H1 (cell line): ENCODE data around the gene MYMX. TPM values are rescaled to one million over a fixed set of nuclear protein-coding genes. Genes with fewer than 3 reads are reported as not detected.

Experiments
- CTCF ChIA-PET: fragments of 300-600 bp; sonication (Branson Sonifier 250); formaldehyde crosslinking; loops from one replicate; lab custom pipeline; 2021; ENCODE audit not compliant: partially characterized antibody; lab: Charles Lee
- POLR2A ChIA-PET: fragments of 300-600 bp; sonication (Branson Sonifier 250); formaldehyde crosslinking; loops from one replicate; lab custom pipeline; 2021; ENCODE audit warnings: inconsistent platforms; ENCODE audit not compliant: partially characterized antibody; lab: Charles Lee
- DNase-seq, 2 experiments: peaks; one replicate each; pipeline versions ENCODE4 v3.0.0 to v3.0.0-alpha.2; 2010 to 2022; ENCODE audit warnings: low spot score in 2 of 2, low read depth in 1 of 2, mixed read lengths in 1 of 2
- FAIRE-seq: peaks from 2 replicates; lab custom pipeline; 2011; peaks lifted over from hg19 to GRCh38; lab: Jason Lieb, UNC
- H2AFZ ChIP-seq: 2 replicates; pipeline ENCODE4 v1.8.1; 2012; ENCODE audit warnings: low read length, inconsistent platforms
- H2AK5ac ChIP-seq: 2 replicates; pipeline ENCODE4 v1.6.1; 2013; ENCODE audit warnings: low read depth, low read length
- H2BK120ac ChIP-seq: replicated peaks from 2 replicates; pipeline ENCODE3; 2013; ENCODE audit warnings: low read depth, low read length, inconsistent platforms
- H2BK12ac ChIP-seq: 2 replicates; pipeline ENCODE4 v1.6.1; 2013; ENCODE audit warnings: low read depth, low read length
- H2BK15ac ChIP-seq: 2 replicates; pipeline ENCODE4 v1.6.1; 2013; ENCODE audit warnings: low read length
- H2BK20ac ChIP-seq: 2 replicates; pipeline ENCODE4 v1.6.1; 2013; ENCODE audit warnings: low read length
- H2BK5ac ChIP-seq: 2 replicates; pipeline ENCODE4 v1.6.1; 2013; ENCODE audit warnings: low read depth, low read length
- H3K14ac ChIP-seq: 2 replicates; pipeline ENCODE4 v1.6.1; 2013; ENCODE audit warnings: inconsistent platforms; ENCODE audit not compliant: insufficient read length
- H3K18ac ChIP-seq: 2 replicates; pipeline ENCODE4 v1.6.1; 2013; ENCODE audit warnings: low read length; ENCODE audit errors: extremely low read depth
- H3K23ac ChIP-seq: 2 replicates; pipeline ENCODE4 v1.6.1; 2013; ENCODE audit warnings: inconsistent platforms; ENCODE audit not compliant: insufficient read length
- H3K23me2 ChIP-seq: 2 replicates; pipeline ENCODE4 v1.6.1; 2013; ENCODE audit warnings: low read depth, low read length
- H3K27ac ChIP-seq: 2 replicates; pipeline ENCODE4 v1.6.1; 2011; ENCODE audit warnings: low read depth, low read length, inconsistent platforms
- H3K27me3 ChIP-seq, 4 experiments: replicated peaks in 1 of 4; 1 replicate in 1 of 4; 2 replicates in 3 of 4; pipeline versions ENCODE4 v1.6.1 to v1.8.1; 2011 to 2013; ENCODE audit warnings: low read length in 3 of 4, mild to moderate bottlenecking in 3 of 4, inconsistent platforms in 2 of 4, mixed read lengths in 2 of 4, moderate library complexity in 1 of 4; ENCODE audit not compliant: control insufficient read depth in 3 of 4, insufficient read depth in 3 of 4; ENCODE audit errors: extremely low read depth in 1 of 4
- H3K36me3 ChIP-seq, 4 experiments: 2 replicates each; pipeline versions ENCODE4 v1.6.1 to v1.8.1; 2011 to 2013; ENCODE audit warnings: mild to moderate bottlenecking in 4 of 4, low read length in 3 of 4, moderate library complexity in 2 of 4, control low read depth in 1 of 4, inconsistent platforms in 1 of 4; ENCODE audit not compliant: insufficient read depth in 4 of 4, control insufficient read depth in 2 of 4
- H3K4ac ChIP-seq: replicated peaks from 2 replicates; pipeline ENCODE3; 2013; ENCODE audit warnings: low read length, low read depth, mixed read lengths, inconsistent platforms; ENCODE audit not compliant: insufficient read length
- H3K4me1 ChIP-seq, 4 experiments: replicated peaks in 1 of 4; 1 replicate in 1 of 4; 2 replicates in 3 of 4; pipeline versions ENCODE4 v1.6.1 to v1.8.1; 2011 to 2013; ENCODE audit warnings: low read length in 3 of 4, inconsistent platforms in 2 of 4, mixed read lengths in 1 of 4; ENCODE audit not compliant: insufficient read depth in 4 of 4, control insufficient read depth in 3 of 4
- H3K4me2 ChIP-seq, 2 experiments: 2 replicates each; pipeline versions ENCODE4 v1.6.1 to v1.8.1; 2011 to 2013; ENCODE audit warnings: low read depth in 2 of 2, low read length in 2 of 2, control low read depth in 1 of 2, inconsistent platforms in 1 of 2, mild to moderate bottlenecking in 1 of 2; ENCODE audit not compliant: insufficient read depth in 1 of 2
- H3K4me3 ChIP-seq, 4 experiments: fragments of 200-600, 300-600 bp in 1 of 4; sonication (generic), shearing (Covaris generic), sonication (Bioruptor Twin) in 1 of 4; 2 replicates each; pipeline versions ENCODE4 v1.5.1 to v1.8.1; 2011 to 2016; ENCODE audit warnings: low read length in 4 of 4, low read depth in 3 of 4, control low read depth in 2 of 4, inconsistent platforms in 2 of 4, mild to moderate bottlenecking in 2 of 4, mixed read lengths in 1 of 4, moderate library complexity in 1 of 4; ENCODE audit not compliant: insufficient read depth in 2 of 4; ENCODE audit errors: extremely low read depth in 1 of 4
- H3K56ac ChIP-seq: replicated peaks from 2 replicates; pipeline ENCODE3; 2013; ENCODE audit warnings: low read depth, mild to moderate bottlenecking, mixed read lengths, low read length, inconsistent platforms; ENCODE audit not compliant: insufficient read length
- H3K79me1 ChIP-seq: 2 replicates; pipeline ENCODE4 v1.6.1; 2013; ENCODE audit warnings: low read depth, low read length, control low read depth
- H3K79me2 ChIP-seq, 2 experiments: 2 replicates each; pipeline versions ENCODE4 v1.6.1 to v1.8.1; 2012 to 2013; ENCODE audit warnings: low read length in 2 of 2, mild to moderate bottlenecking in 2 of 2, inconsistent platforms in 1 of 2; ENCODE audit not compliant: insufficient read depth in 2 of 2, control insufficient read depth in 1 of 2
- H3K9ac ChIP-seq, 4 experiments: replicated peaks in 1 of 4; 1 replicate in 1 of 4; 2 replicates in 3 of 4; pipeline versions ENCODE4 v1.6.1 to v1.8.1; 2011 to 2013; ENCODE audit warnings: low read depth in 3 of 4, low read length in 3 of 4, control low read depth in 2 of 4, mild to moderate bottlenecking in 2 of 4, moderate library complexity in 2 of 4, inconsistent platforms in 1 of 4; ENCODE audit errors: extremely low read depth in 1 of 4
- H3K9me3 ChIP-seq, 2 experiments: 2 replicates each; pipeline versions ENCODE4 v1.6.1 to v1.8.1; 2012 to 2013; ENCODE audit warnings: mild to moderate bottlenecking in 2 of 2, moderate library complexity in 2 of 2, control low read depth in 1 of 2, inconsistent platforms in 1 of 2, low read depth in 1 of 2, low read length in 1 of 2, mixed read lengths in 1 of 2; ENCODE audit not compliant: insufficient read depth in 2 of 2
- H4K20me1 ChIP-seq, 2 experiments: replicated peaks in 1 of 2; 2 replicates each; pipeline versions ENCODE3 to v1.8.1; 2011 to 2013; ENCODE audit warnings: inconsistent platforms in 2 of 2, low read length in 2 of 2, mild to moderate bottlenecking in 1 of 2; ENCODE audit not compliant: insufficient read depth in 2 of 2, control insufficient read depth in 1 of 2
- H4K5ac ChIP-seq: 2 replicates; pipeline ENCODE4 v1.6.1; 2013; ENCODE audit warnings: low read length, low read depth, mixed read lengths, inconsistent platforms; ENCODE audit not compliant: insufficient read length
- H4K8ac ChIP-seq: 2 replicates; pipeline ENCODE4 v1.8.0; 2013; ENCODE audit warnings: mild to moderate bottlenecking, moderate library complexity, low read length, inconsistent platforms; ENCODE audit not compliant: insufficient read depth; ENCODE audit errors: extremely low read depth
- H4K91ac ChIP-seq: replicated peaks from 2 replicates; pipeline ENCODE3; 2013; ENCODE audit warnings: low read length, mixed read lengths, inconsistent platforms; ENCODE audit not compliant: insufficient read length
- SIRT6 ChIP-seq: IDR thresholded peaks from one replicate; pipeline ENCODE4 v1.7.1; 2012; ENCODE audit warnings: low read length, inconsistent platforms
- WGBS, 2 experiments: shearing (Covaris generic) in 1 of 2; methylation state at CpG; one replicate each; pipeline versions ENCODE4 v1.1.6 to v1.1.7; 2013 to 2015; ENCODE audit warnings: low lambda C conversion rate in 2 of 2, mixed read lengths in 2 of 2, inconsistent platforms in 1 of 2, low coverage in 1 of 2, missing lambda C conversion rate in 1 of 2; ENCODE audit not compliant: insufficient replicate concordance in 2 of 2, insufficient coverage in 1 of 2, insufficient read length in 1 of 2; ENCODE audit errors: extremely low coverage in 1 of 2, missing lambda C conversion rate in 1 of 2; 5-methylcytosine and 5-hydroxymethylcytosine counted together
- polyA plus RNA-seq, 7 experiments: library from polyadenylated mRNA; depleted of rRNA in 3 of 7; stranded (reverse) in 5 of 7; unstranded in 2 of 7; fragments of >200 nt in 5 of 7; fragments of 200-250 nt in 2 of 7; gene quantifications; 1 replicate in 5 of 7; 2 replicates in 1 of 7; 4 replicates in 1 of 7; pipeline versions ENCODE4 v1.2.1 to v1.2.3, GENCODE V29; 2011 to 2013; ENCODE audit warnings: missing spikeins in 2 of 7, mixed read lengths in 2 of 7
- total RNA-seq: library from RNA; stranded (reverse); fragmentation: NEBNext Ultra II Directional; extraction: Animal tissue kit (Norgen Biotek cat#: 25700); gene quantifications from 2 replicates; pipeline ENCODE4 v1.2.1, GENCODE V29; 2021

MYMX gene
- total and polyA plus RNA-seq, 2 of the 8 experiments (the other 6 are each of a cell fraction or from before 2014, with no cell fraction given), result 4.7 to 6.9 TPM

DNA sequence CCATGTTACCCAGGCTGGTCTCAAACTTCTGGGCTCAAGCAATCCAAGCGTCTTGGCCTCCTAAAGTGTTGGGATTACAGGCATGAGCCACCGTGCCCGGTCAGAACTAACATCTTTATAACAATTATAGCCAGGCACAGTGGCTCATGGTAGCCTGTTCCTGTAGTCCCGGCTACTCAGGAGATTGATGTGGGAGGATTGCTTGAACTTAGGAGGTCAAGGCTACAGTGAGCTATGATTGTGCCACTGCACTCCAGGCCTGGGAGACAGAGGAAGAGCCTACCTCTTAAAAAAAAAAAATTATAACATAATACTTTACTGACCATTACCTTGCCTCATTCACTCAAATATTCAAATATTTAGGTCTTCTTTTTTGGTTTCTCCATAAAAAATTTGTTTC, 16.8 kb upstream of the MYMX start:
- no peak overlapping the region for H3K4me3 ChIP-seq
- no peaks in the 10 kb centered on the region; the same call in 1 of the 2 replicates for H3K23me2 ChIP-seq
- no peak overlapping the region for H4K8ac ChIP-seq
- CTCF ChIA-PET, result interaction anchor here (1.0 to 3.5 kb wide), 9 partner anchors 10 to 46 kb away, joined by 3 to 19 read pairs (median 6); no protein-coding TSS in a partner anchor
- no peak overlapping the region for H3K27ac ChIP-seq
- H2BK5ac ChIP-seq, result no peak overlapping the region
- POLR2A ChIA-PET, result interaction anchor here (1.4 to 6.2 kb wide), 5 partner anchors 8 to 46 kb away, joined by 3 to 60 read pairs (median 19); partner anchors contain the start of genes HSP90AB1 and SLC29A1
- no peak overlapping the region for H4K5ac ChIP-seq
- H3K9me3 ChIP-seq, result no peaks in the 10 kb centered on the region
- H3K18ac ChIP-seq, result no peak overlapping the region
- 96% methylated on average over 4 of the region's 4 CpGs; no CpG with 5 or more reads in 1 of the 2 experiments for WGBS, 2 experiments
- H3K79me1 ChIP-seq, result no peaks in the 10 kb centered on the region
- peak overlapping the region; percentile 50; the same call in 1 of the 2 replicates for H2BK12ac ChIP-seq
- no peaks in the 10 kb centered on the region for H3K36me3 ChIP-seq
- H3K4ac ChIP-seq, result no peak overlapping the region
- no peak overlapping the region for H4K91ac ChIP-seq
- no peak overlapping the region for H2AFZ ChIP-seq
- no peak overlapping the region for H2BK15ac ChIP-seq
- H2AK5ac ChIP-seq, result no peak overlapping the region
- no peak overlapping the region for H3K56ac ChIP-seq
- H3K23ac ChIP-seq, result no peak overlapping the region
- no peak overlapping the region for H2BK20ac ChIP-seq
- no peak overlapping the region for H3K9ac ChIP-seq
- peaks cover 18 to 28% (median 23%) of the 10 kb centered on the region in 4 experiments for H3K4me1 ChIP-seq
- H3K27me3 ChIP-seq, result no peaks in the 10 kb centered on the region
- no peak for TF ChIP-seq SIRT6
- FAIRE-seq (no peak), DNase-seq (no peak)
- H3K14ac ChIP-seq, result no peak overlapping the region
- H2BK120ac ChIP-seq, result no peak overlapping the region
- no peaks in the 10 kb centered on the region for H3K79me2 ChIP-seq
- H4K20me1 ChIP-seq, result no peaks in the 10 kb centered on the region
- no peak overlapping the region for H3K4me2 ChIP-seq
